ENCODE results near the gene RABEP2. TPM values are rescaled to one million over a fixed set of nuclear protein-coding genes. Genes with fewer than 3 reads are reported as not detected.
"Not testable (repeated sequence)": the region's sequence is repeated elsewhere in the genome, so short reads cannot be mapped to it uniquely, and the experiment has no call there.

Gene RABEP2
- total RNA-seq, 2 donors from 2014 or later = 10.3 to 13.7 TPM

GRCh38 chr16:28884045-28884444 lies 41.0 kb downstream of the RABEP2 start:
- no peak for DNase-seq (ENCODE audit: low spot score)
- intact Hi-C loops (cut with DNase I) = no loop called here

- intact Hi-C loops (cut with DNase I) = no loop called here
- no peak for DNase-seq (ENCODE audit: low spot score)
Observed at GRCh38 chr16:28883221-28883996, 41.6 kb downstream of the RABEP2 start.

GRCh38 chr16:28882551-28883160 lies 42.4 kb downstream of the RABEP2 start:
- DNase-seq (ENCODE audit: low spot score) = no peak
- intact Hi-C loops (cut with DNase I) = no loop called here

DNA sequence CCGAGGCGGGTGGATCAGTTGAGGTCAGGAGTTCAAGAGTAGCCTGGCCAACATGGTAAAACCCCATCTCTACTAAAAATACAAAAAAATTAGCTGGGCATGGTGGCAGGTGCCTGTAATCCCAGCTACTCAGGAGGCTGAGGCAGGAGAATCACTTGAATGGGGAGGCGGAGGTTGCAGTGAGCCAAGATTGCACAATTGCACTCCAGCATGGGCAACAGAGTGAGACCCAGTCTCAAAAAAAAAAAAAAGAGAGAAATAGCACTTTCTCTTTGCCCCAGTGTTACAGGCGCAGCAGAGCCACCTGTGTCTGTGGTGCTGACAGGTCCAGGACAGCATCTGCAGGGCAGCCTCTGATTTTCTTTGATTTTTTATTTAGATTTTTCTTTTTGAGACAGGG lies 43.5 kb downstream of the RABEP2 start:
- intact Hi-C loops (cut with DNase I); DNase-seq (ENCODE audit: low spot score): not testable (repeated sequence)

- intact Hi-C loops (cut with DNase I) = no loop called here
- DNase-seq (ENCODE audit: low spot score) = no peak
Observed at GRCh38 chr16:28880955-28881354, 44.1 kb downstream of the RABEP2 start.

DNA sequence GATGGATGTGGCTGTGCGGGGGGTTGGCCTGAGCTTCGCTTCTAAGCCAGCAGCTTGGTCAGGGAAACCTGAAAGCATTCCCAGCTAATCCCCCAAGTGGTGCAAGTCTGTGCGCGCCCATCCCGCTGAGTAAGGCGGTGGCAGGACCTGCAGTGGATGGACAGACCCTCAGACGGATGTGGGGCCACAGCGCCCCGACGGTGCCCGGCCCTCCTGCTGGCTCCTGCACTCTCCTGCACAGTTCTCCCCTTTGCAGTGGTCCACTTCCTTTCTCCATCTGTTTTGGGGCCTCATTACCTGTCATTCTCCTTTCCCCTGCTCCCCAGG lies 44.5 kb downstream of the RABEP2 start:
- intact Hi-C loops (cut with DNase I) = no loop called here
- no peak for DNase-seq (ENCODE audit: low spot score)

DNA sequence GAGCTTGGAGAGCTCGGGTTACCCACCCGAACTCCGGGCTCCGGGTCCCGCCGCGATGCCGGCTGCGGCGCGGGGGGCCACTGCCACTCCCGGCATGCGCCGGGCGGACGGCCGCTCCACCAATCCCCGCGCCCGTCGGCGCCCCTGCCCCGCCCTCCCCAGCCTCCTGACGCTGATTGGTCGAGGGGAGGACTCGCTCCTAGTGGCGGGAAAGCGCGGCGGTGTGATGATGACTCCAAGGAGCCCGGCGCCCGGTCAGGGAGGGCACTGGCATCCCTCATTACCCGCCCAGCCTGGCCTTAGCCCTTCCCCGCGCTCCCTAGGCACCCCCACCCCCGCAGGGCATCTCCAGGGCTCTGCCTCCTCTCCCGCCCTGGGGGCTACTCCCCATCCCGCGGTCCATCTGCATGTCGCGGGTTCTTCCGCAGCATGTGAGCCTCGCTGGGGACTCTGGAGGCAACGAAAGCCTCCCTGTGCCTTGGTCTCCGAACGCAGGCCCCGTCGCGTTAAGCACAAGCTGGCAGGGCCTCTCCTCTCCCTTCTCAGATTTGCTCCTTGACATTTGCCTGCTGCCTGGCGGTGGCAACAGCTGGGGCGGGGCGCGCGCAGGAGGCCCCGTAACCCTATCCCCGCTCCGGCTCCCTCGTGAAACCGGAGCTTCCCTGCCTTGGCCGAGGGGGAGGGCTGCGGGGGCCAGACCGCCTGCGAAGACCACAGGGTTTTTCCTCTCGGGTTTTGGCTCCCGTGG lies 45.0 kb downstream of the RABEP2 start:
- peak; percentile 96 for DNase-seq (ENCODE audit: low spot score)
- intact Hi-C loops (cut with DNase I) = no loop called here

GRCh38 chr16:28879261-28879840 lies 45.7 kb downstream of the RABEP2 start:
- intact Hi-C loops (cut with DNase I) = no loop called here

GRCh38 chr16:28878083-28878926 lies 46.7 kb downstream of the RABEP2 start, which contains the start of gene ATP2A1:
TSS of gene ATP2A1 (plus strand) at chr16:28878488. CDS start at chr16:28878672, 184 bp downstream.
- no peak for DNase-seq (ENCODE audit: low spot score)
- intact Hi-C loops (cut with DNase I) = no loop called here

More at GRCh38 chr16:28879261-28879840, 45.7 kb downstream of the RABEP2 start:
- DNase-seq (ENCODE audit: low spot score) = no peak

DNA sequence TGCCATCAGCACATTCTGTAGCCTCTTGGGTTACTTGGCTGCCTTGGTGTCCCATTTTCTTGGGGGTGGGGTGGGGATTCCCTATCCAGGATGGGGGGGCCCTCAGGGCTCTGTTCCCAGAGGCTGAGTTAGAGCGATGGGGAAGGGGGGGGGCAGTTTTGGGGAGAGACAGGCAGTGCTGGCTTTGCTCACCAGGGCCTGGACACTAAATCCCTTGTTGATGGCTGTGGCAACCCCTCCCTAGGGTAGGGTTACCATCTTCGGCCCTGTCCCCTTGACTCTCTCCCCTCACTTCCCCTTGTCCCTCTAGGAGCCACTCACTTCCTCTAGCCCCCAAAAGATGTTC lies 47.4 kb downstream of the RABEP2 start:
- DNase-seq (ENCODE audit: low spot score) = no peak
- intact Hi-C loops (cut with DNase I) = no loop called here

- intact Hi-C loops (cut with DNase I) = no loop called here
- DNase-seq (ENCODE audit: low spot score) = no peak
Observed at GRCh38 chr16:28876973-28877654, 47.9 kb downstream of the RABEP2 start.

DNA sequence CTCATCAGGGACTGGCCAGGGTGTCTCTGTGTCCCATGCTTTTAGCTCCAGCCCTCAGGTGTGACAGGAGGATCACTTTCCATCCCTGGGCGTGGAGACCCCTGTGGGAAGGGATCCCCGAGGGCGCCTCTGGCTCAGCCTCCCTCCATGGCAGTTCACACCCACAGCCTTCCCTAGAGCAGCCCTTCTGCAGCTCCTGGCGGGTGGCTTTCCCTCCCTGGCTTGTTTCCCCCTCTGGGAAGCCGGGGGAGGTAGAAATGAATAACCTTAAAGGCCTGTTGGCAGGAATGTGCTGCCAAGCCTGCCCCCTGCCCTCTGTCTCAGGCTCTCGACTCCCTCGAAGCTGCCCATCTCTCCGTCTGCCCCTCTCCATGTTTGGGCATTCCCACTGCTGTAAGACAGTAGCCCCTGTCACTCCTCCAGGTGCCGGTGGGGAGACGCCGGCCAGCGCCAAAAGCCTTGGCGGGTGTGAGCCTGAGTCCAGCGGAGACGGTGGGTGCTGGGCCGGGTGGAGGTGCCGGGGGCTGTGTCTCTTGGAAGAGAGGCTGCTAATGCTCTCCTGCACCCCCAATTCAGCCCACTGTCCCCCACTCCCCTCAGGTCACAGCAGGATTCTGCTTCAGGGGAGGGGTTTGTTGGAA lies 48.9 kb downstream of the RABEP2 start:
- intact Hi-C loops (cut with DNase I) = no loop called here
- no peak for DNase-seq (ENCODE audit: low spot score)

GRCh38 chr16:28875134-28876018 lies 49.7 kb downstream of the RABEP2 start:
- DNase-seq (ENCODE audit: low spot score) = no peak
- intact Hi-C loops (cut with DNase I) = no loop called here

DNA sequence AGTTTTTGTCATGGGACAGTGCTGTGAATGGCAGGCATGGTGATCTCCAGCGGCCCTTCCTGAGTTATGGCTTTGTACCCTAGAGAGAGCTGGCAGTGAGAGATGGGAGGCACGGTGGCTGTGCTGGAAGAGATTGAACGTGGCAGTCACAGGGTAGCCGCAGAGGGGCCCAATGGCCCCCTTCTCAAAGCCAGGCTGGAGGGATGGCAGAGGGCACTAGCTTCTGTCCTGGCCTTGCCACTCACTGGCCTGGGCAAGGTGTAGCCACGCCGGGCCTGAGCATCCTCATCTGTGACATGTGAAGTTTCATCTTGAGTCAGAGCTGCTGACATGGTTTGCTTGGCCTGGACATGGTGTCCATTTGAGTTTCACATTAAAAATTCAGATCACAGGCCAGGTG lies 50.6 kb downstream of the RABEP2 start:
- intact Hi-C loops (cut with DNase I) = no loop called here
- DNase-seq (ENCODE audit: low spot score) = no peak

GRCh38 chr16:28873543-28874201 lies 51.4 kb downstream of the RABEP2 start:
- intact Hi-C loops (cut with DNase I) = no loop called here
- DNase-seq (ENCODE audit: low spot score) = no peak

- intact Hi-C loops (cut with DNase I) = no loop called here
- no peak for DNase-seq (ENCODE audit: low spot score)
Observed at GRCh38 chr16:28872952-28873351, 52.1 kb downstream of the RABEP2 start.

- intact Hi-C loops (cut with DNase I) = no loop called here
Observed at GRCh38 chr16:28869201-28869600, 55.8 kb downstream of the RABEP2 start.

More at GRCh38 chr16:28869201-28869600, 55.8 kb downstream of the RABEP2 start:
- no peak for DNase-seq (ENCODE audit: low spot score)
